ENCODE results near the gene GREM1. TPM values are rescaled to one million over a fixed set of nuclear protein-coding genes. Genes with fewer than 3 reads are reported as not detected.

The GREM1 gene
- total RNA-seq, 2 experiments from 2014 or later = not detected

GRCh38 chr15:32675466-32675865 is 42.3 kb upstream of the GREM1 start:
- Histone ChIP-seq H3K27me3 (ENCODE audit: control insufficient read depth in 1 of 2, insufficient read depth in 2 of 2, low read length in 2 of 2) (no peaks in the 10 kb centered on the region), H3K9me3 (ENCODE audit: control insufficient read depth in 1 of 2, insufficient read depth in 1 of 2, low read length in 2 of 2) (no peaks in the 10 kb centered on the region), H3K4me3 (ENCODE audit: low read length) (no peak overlapping the region), H3K27ac (ENCODE audit: low read depth in 1 of 2, low read length in 2 of 2) (no peak overlapping the region), H3K36me3 (ENCODE audit: insufficient read depth, low read length) (no peaks in the 10 kb centered on the region), H3K4me1 (ENCODE audit: insufficient read depth, low read length) (no peaks in the 10 kb centered on the region)
- H3K27me3 Mint-ChIP-seq = no peaks in the 10 kb centered on the region
- no peak for DNase-seq
- ChIA-PET POLR2A (no interaction called here), CTCF (interaction anchor here (1.5 kb wide), 1 partner anchor 13 kb away, joined by 3 read pairs; no protein-coding TSS in a partner anchor)
- H3K4me1 Mint-ChIP-seq (ENCODE audit: low read depth) = no peaks in the 10 kb centered on the region
- no peak overlapping the region for H3K4me3 Mint-ChIP-seq
- intact Hi-C loops (cut with DNase I, micrococcal nuclease) = no loop called here
- no peak for TF ChIP-seq CTCF (IDR thresholded peaks at IDR 0.05)
- H3K27ac Mint-ChIP-seq = no peak overlapping the region
- no peak for ATAC-seq (ENCODE audit: poor library complexity)
- no peaks in the 10 kb centered on the region for H3K9me3 Mint-ChIP-seq
- H3K36me3 Mint-ChIP-seq (ENCODE audit: low read depth) = no peaks in the 10 kb centered on the region

GRCh38 chr15:32676169-32676568 is 41.6 kb upstream of the GREM1 start:
- ATAC-seq (ENCODE audit: poor library complexity) (no peak), DNase-seq (no peak)
- POLR2A ChIA-PET = no interaction called here
- Mint-ChIP-seq H3K9me3 (no peaks in the 10 kb centered on the region), H3K36me3 (ENCODE audit: low read depth) (no peaks in the 10 kb centered on the region), H3K27me3 (no peaks in the 10 kb centered on the region), H3K4me1 (ENCODE audit: low read depth) (no peaks in the 10 kb centered on the region), H3K27ac (no peak overlapping the region), H3K4me3 (no peak overlapping the region)
- TF ChIP-seq CTCF (IDR thresholded peaks at IDR 0.05) = no peak
- Histone ChIP-seq H3K27me3 (ENCODE audit: control insufficient read depth in 1 of 2, insufficient read depth in 2 of 2, low read length in 2 of 2) (no peaks in the 10 kb centered on the region), H3K9me3 (ENCODE audit: control insufficient read depth in 1 of 2, insufficient read depth in 1 of 2, low read length in 2 of 2) (no peaks in the 10 kb centered on the region), H3K27ac (ENCODE audit: low read depth in 1 of 2, low read length in 2 of 2) (no peak overlapping the region), H3K4me3 (ENCODE audit: low read length) (no peak overlapping the region), H3K36me3 (ENCODE audit: insufficient read depth, low read length) (no peaks in the 10 kb centered on the region), H3K4me1 (ENCODE audit: insufficient read depth, low read length) (no peaks in the 10 kb centered on the region)
- intact Hi-C loops (cut with DNase I, micrococcal nuclease) = no loop called here
- CTCF ChIA-PET = interaction anchor here (1.0 to 1.5 kb wide), 2 partner anchors 11 to 14 kb away, joined by 3 to 4 read pairs; no protein-coding TSS in a partner anchor

DNA sequence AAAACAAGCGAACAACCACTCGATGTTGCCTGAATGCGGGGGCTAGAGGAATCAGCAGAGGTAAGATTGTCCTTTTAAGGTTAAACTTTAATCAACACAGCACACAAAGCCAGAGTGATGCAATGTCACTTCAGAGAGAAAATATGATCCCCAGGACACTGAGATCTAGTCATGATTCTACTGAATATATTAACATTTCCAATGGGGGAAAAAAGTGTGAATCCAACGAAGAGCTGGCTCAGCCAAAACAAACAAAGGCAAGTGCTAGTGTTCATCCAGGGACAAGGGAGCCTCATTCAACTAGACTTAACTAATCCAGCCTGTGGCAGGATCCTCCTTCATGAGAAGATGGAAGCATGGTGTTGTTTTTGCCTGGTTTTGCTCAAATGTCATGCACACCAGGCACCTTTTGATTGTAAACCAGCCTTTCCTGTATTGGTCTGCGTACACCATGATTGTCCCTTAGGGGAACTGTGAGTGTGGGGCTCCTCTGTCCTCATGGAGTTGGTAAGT is 40.5 kb upstream of the GREM1 start:
- H3K4me3 Mint-ChIP-seq = no peak overlapping the region
- ChIA-PET CTCF (no interaction called here), POLR2A (no interaction called here)
- no peak for DNase-seq
- Histone ChIP-seq H3K36me3 (ENCODE audit: insufficient read depth, low read length) (no peaks in the 10 kb centered on the region), H3K4me1 (ENCODE audit: insufficient read depth, low read length) (no peaks in the 10 kb centered on the region), H3K9me3 (ENCODE audit: control insufficient read depth in 1 of 2, insufficient read depth in 1 of 2, low read length in 2 of 2) (no peaks in the 10 kb centered on the region), H3K27me3 (ENCODE audit: control insufficient read depth in 1 of 2, insufficient read depth in 2 of 2, low read length in 2 of 2) (no peaks in the 10 kb centered on the region), H3K27ac (ENCODE audit: low read depth in 1 of 2, low read length in 2 of 2) (no peak overlapping the region), H3K4me3 (ENCODE audit: low read length) (no peak overlapping the region)
- no peaks in the 10 kb centered on the region for H3K27me3 Mint-ChIP-seq
- no peaks in the 10 kb centered on the region for H3K4me1 Mint-ChIP-seq (ENCODE audit: low read depth)
- intact Hi-C loops (cut with DNase I, micrococcal nuclease) = no loop called here
- no peak overlapping the region for H3K27ac Mint-ChIP-seq
- ATAC-seq (ENCODE audit: poor library complexity) = no peak
- no peaks in the 10 kb centered on the region for H3K36me3 Mint-ChIP-seq (ENCODE audit: low read depth)
- no peaks in the 10 kb centered on the region for H3K9me3 Mint-ChIP-seq
- TF ChIP-seq CTCF (IDR thresholded peaks at IDR 0.05) = no peak

All from CD4-positive, alpha-beta T cell (primary cell).